Stomach (tissue), 4 donors: ENCODE data around the gene CCDC148.

ENCODE experiments used
- CTCF ChIP-seq, 7 experiments: fragments of 450-650 bp in 4 of 7; fragments of 200-600 bp in 3 of 7; sonication (generic) in 3 of 7; IDR thresholded peaks; one replicate each; pipeline ENCODE4 v1.5.1; 2016 to 2019; ENCODE audit warnings: antibody characterized with exemption in 7 of 7, control low read depth in 2 of 7, mild to moderate bottlenecking in 1 of 7
- POLR2A ChIP-seq, 4 donors: fragments of 450-650 bp; IDR thresholded peaks; one replicate each; pipeline ENCODE4 v1.6.1; 2016; ENCODE audit warnings: antibody characterized with exemption in 4 of 4, control low read depth in 2 of 4, mild to moderate bottlenecking in 1 of 4, moderate library complexity in 1 of 4

GRCh38 chr2:158182676-158183295 is 273.8 kb downstream of the CCDC148 start:
- TF ChIP-seq CTCF (IDR thresholded peaks at IDR 0.05): no peak
- TF ChIP-seq POLR2A (IDR thresholded peaks at IDR 0.05): no peak
